ENCODE results near the gene WDR43.

- no peak for TF ChIP-seq CTCF (conservative IDR thresholded peaks at IDR 0.05)
- TF ChIP-seq ZFX (IDR thresholded peaks at IDR 0.05), result peak; percentile 55
Measured at GRCh38 chr2:28869494-28870145, 24.8 kb upstream of the WDR43 start.
